Neural progenitor cell (in vitro differentiated cells): ENCODE data around the gene SIDT2. TPM values are rescaled to one million over a fixed set of nuclear protein-coding genes. Genes with fewer than 3 reads are reported as not detected.
"Not testable (repeated sequence)": the region's sequence is repeated elsewhere in the genome, so short reads cannot be mapped to it uniquely, and the experiment has no call there.

Experiments
- DNase-seq: peaks from one replicate; pipeline ENCODE4 v3.0.0-alpha.2; 2016; ENCODE audit warnings: low spot score
- H2AFZ ChIP-seq: fragments of 200-600 bp; sonication (generic); replicated peaks from 2 replicates; pipeline ENCODE4 v1.6.1; 2016; ENCODE audit warnings: antibody characterized with exemption
- H3F3A ChIP-seq: fragments of 200-600 bp; sonication (generic); 2 replicates; pipeline ENCODE4 v1.6.1; 2016; ENCODE audit warnings: antibody characterized with exemption, low read depth
- H3K27ac ChIP-seq: fragments of 200-600 bp; sonication (generic); 2 replicates; pipeline ENCODE4 v1.5.1; 2016; ENCODE audit warnings: mild to moderate bottlenecking
- H3K27me3 ChIP-seq: fragments of 200-600 bp; sonication (generic); 2 replicates; pipeline ENCODE4 v1.6.1; 2016; ENCODE audit warnings: mild to moderate bottlenecking, moderate library complexity
- H3K36me3 ChIP-seq: fragments of 200-600 bp; sonication (generic); 2 replicates; pipeline ENCODE4 v1.5.1; 2016
- H3K4me1 ChIP-seq: fragments of 200-600 bp; sonication (generic); 2 replicates; pipeline ENCODE4 v1.6.1; 2016; ENCODE audit warnings: mixed run types
- H3K4me2 ChIP-seq: fragments of 200-600 bp; sonication (generic); 2 replicates; pipeline ENCODE4 v1.6.1; 2016
- H3K4me3 ChIP-seq: fragments of 200-600 bp; sonication (generic); 2 replicates; pipeline ENCODE4 v1.5.1; 2016
- H3K79me2 ChIP-seq: fragments of 200-600 bp; sonication (generic); 2 replicates; pipeline ENCODE4 v1.6.1; 2016; ENCODE audit warnings: low read depth
- H3K9ac ChIP-seq: fragments of 200-600 bp; sonication (generic); 2 replicates; pipeline ENCODE4 v1.6.1; 2016
- H3K9me3 ChIP-seq: fragments of 200-600 bp; sonication (generic); 2 replicates; pipeline ENCODE4 v1.5.1; 2016; ENCODE audit warnings: low read depth
- H4K20me1 ChIP-seq: fragments of 200-600 bp; sonication (generic); 2 replicates; pipeline ENCODE4 v1.6.1; 2016; ENCODE audit warnings: low read depth
- H3K27ac Mint-ChIP-seq: 3 replicates; pipeline ENCODE4 v1.8.0; 2021; ENCODE audit warnings: mixed read lengths
- H3K27me3 Mint-ChIP-seq: 2 replicates; pipeline ENCODE4 v1.8.0; 2022; ENCODE audit warnings: low read depth, mild to moderate bottlenecking, inconsistent platforms, moderate library complexity, mixed read lengths; ENCODE audit not compliant: insufficient read depth
- H3K36me3 Mint-ChIP-seq: 3 replicates; pipeline ENCODE4 v1.8.0; 2021; ENCODE audit warnings: mixed read lengths
- H3K4me1 Mint-ChIP-seq: 3 replicates; pipeline ENCODE4 v1.8.0; 2021; ENCODE audit warnings: mixed read lengths
- H3K4me3 Mint-ChIP-seq: 3 replicates; pipeline ENCODE4 v1.8.0; 2021; ENCODE audit warnings: mild to moderate bottlenecking, moderate library complexity, mixed read lengths
- H3K9me3 Mint-ChIP-seq: 3 replicates; pipeline ENCODE4 v1.8.0; 2020; ENCODE audit warnings: mixed read lengths
- EZH2 ChIP-seq: fragments of 200-600 bp; sonication (generic); IDR thresholded peaks from 2 replicates; pipeline ENCODE4 v1.6.1; 2017; ENCODE audit warnings: antibody characterized with exemption, mild to moderate bottlenecking, moderate library complexity
- EZH2phosphoT487 ChIP-seq: fragments of 200-600 bp; sonication (generic); IDR thresholded peaks from 2 replicates; pipeline ENCODE4 v1.6.1; 2017; ENCODE audit warnings: antibody characterized with exemption
- total RNA-seq: library from RNA; depleted of rRNA; stranded (reverse); fragments of >200 nt; gene quantifications from 2 replicates; pipeline ENCODE4 v1.2.3, GENCODE V29; 2015; ENCODE audit warnings: low replicate concordance
- TF ChIP-seq, protein P1 (sequence below): fragments of 200-600 bp; sonication (generic); IDR thresholded peaks from 2 replicates; pipeline ENCODE4 v1.5.1; 2017; ENCODE audit warnings: antibody characterized with exemption, mild to moderate bottlenecking

SIDT2 gene
- total RNA-seq, 1 donor from 2014 or later, result 13.3 TPM

DNA sequence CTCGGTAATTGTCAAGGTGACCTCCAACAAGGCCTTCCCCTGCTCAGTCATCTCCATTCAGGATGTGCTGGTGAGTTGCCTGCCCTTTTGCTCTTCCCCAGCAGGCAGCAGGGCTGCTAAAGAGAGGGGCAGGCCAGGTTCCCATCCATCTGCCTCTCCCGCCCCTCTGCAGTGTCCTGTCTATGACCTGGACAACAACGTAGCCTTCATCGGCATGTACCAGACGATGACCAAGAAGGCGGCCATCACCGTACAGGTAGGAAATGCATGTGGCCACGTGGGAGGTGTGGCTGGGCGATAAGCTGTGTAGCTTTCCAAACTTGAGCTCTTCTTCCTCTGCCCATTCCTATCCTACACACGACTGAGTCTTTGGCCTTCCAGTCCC is 4.0 kb downstream of the SIDT2 start:
- Mint-ChIP-seq H3K27me3 (peaks cover 2% of the 10 kb centered on the region), H3K4me1 (peaks cover 23% of the 10 kb centered on the region), H3K9me3 (no peaks in the 10 kb centered on the region), H3K27ac (no peak overlapping the region), H3K4me3 (no peak overlapping the region), H3K36me3 (peaks cover 2% of the 10 kb centered on the region)
- Histone ChIP-seq H4K20me1 (no peaks in the 10 kb centered on the region), H3K4me3 (no peak overlapping the region), H3K9ac (no peak overlapping the region), H3K9me3 (no peaks in the 10 kb centered on the region), H3F3A (peaks cover 23% of the 10 kb centered on the region), H3K27me3 (no peaks in the 10 kb centered on the region), H3K27ac (no peak overlapping the region), H3K79me2 (peaks cover 4% of the 10 kb centered on the region), H2AFZ (no peak overlapping the region), H3K4me2 (no peak overlapping the region), H3K36me3 (no peaks in the 10 kb centered on the region), H3K4me1 (peaks cover 11% of the 10 kb centered on the region)
- DNase-seq, result no peak
- no peak for TF ChIP-seq EZH2phosphoT487

DNA sequence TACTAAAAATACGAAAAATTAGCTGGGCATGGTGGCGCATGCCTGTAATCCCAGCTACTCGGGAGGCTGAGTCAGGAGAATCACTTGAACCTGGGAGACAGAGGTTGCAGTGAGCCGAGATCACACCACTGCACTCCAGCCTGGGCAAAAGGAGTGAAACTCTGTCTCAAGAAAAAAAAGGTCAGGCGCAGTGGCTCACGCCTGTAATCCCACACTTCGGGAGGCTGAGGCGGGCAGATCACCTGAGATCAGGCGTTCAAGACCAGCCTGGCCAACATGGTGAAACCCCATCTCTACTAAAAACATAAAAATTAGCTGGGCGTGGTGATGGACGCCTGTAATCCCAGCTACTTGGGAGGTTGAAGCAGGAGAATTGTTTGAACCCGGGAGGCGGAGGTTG is 4.6 kb downstream of the SIDT2 start:
- H3K79me2 ChIP-seq, H3K36me3 ChIP-seq, H3K4me3 Mint-ChIP-seq, H3K4me2 ChIP-seq, H2AFZ ChIP-seq, H3K27ac Mint-ChIP-seq, DNase-seq, H3K4me3 ChIP-seq, H3K36me3 Mint-ChIP-seq, H3K27me3 Mint-ChIP-seq, H3K9ac ChIP-seq, H4K20me1 ChIP-seq, H3K9me3 ChIP-seq, H3K9me3 Mint-ChIP-seq, H3K27me3 ChIP-seq, H3K27ac ChIP-seq: not testable (repeated sequence)
- peaks cover 20% of the 10 kb centered on the region for H3F3A ChIP-seq
- H3K4me1 Mint-ChIP-seq, result peaks cover 16% of the 10 kb centered on the region
- peaks cover 11% of the 10 kb centered on the region for H3K4me1 ChIP-seq

DNA sequence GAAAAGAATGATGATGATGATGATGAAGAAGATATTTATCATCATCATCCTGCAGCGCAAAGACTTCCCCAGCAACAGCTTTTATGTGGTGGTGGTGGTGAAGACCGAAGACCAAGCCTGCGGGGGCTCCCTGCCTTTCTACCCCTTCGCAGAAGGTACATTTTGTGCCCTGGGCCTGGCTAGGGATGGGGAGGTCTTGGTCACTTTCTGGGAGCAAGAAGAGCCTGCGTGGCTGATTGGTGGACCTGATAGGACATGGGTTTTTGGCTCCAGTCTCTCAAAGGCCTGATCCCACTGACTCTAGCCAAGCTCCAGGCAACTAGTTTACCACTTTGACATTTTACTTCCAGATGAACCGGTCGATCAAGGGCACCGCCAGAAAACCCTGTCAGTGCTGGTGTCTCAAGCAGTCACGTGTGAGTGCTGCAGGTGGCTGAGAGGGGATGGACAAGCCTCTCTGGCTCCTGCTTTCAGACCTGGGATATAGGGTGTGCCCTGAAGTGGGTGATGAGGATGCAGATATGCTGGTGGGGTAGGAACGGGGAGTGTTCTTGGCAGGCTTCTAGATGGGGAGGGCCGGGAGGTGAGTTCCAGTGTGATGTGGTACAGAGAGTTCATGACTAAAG is 5.3 kb downstream of the SIDT2 start:
- Histone ChIP-seq H3K4me3 (no peak overlapping the region), H3K36me3 (no peaks in the 10 kb centered on the region), H3K4me1 (peaks cover 11% of the 10 kb centered on the region), H3F3A (peaks cover 13% of the 10 kb centered on the region), H3K9ac (no peak overlapping the region), H3K27ac (no peak overlapping the region), H2AFZ (no peak overlapping the region), H3K4me2 (no peak overlapping the region), H3K79me2 (peaks cover 4% of the 10 kb centered on the region), H4K20me1 (no peaks in the 10 kb centered on the region), H3K9me3 (no peaks in the 10 kb centered on the region), H3K27me3 (no peaks in the 10 kb centered on the region)
- TF ChIP-seq EZH2, result no peak
- no peak for TF ChIP-seq EZH2phosphoT487
- TF ChIP-seq, protein P1, sequence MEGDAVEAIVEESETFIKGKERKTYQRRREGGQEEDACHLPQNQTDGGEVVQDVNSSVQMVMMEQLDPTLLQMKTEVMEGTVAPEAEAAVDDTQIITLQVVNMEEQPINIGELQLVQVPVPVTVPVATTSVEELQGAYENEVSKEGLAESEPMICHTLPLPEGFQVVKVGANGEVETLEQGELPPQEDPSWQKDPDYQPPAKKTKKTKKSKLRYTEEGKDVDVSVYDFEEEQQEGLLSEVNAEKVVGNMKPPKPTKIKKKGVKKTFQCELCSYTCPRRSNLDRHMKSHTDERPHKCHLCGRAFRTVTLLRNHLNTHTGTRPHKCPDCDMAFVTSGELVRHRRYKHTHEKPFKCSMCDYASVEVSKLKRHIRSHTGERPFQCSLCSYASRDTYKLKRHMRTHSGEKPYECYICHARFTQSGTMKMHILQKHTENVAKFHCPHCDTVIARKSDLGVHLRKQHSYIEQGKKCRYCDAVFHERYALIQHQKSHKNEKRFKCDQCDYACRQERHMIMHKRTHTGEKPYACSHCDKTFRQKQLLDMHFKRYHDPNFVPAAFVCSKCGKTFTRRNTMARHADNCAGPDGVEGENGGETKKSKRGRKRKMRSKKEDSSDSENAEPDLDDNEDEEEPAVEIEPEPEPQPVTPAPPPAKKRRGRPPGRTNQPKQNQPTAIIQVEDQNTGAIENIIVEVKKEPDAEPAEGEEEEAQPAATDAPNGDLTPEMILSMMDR, result no peak
- Mint-ChIP-seq H3K4me3 (no peak overlapping the region), H3K36me3 (peaks cover 4% of the 10 kb centered on the region), H3K9me3 (no peaks in the 10 kb centered on the region), H3K27me3 (peaks cover 2% of the 10 kb centered on the region), H3K27ac (no peak overlapping the region), H3K4me1 (peaks cover 14% of the 10 kb centered on the region)
- DNase-seq, result no peak

DNA sequence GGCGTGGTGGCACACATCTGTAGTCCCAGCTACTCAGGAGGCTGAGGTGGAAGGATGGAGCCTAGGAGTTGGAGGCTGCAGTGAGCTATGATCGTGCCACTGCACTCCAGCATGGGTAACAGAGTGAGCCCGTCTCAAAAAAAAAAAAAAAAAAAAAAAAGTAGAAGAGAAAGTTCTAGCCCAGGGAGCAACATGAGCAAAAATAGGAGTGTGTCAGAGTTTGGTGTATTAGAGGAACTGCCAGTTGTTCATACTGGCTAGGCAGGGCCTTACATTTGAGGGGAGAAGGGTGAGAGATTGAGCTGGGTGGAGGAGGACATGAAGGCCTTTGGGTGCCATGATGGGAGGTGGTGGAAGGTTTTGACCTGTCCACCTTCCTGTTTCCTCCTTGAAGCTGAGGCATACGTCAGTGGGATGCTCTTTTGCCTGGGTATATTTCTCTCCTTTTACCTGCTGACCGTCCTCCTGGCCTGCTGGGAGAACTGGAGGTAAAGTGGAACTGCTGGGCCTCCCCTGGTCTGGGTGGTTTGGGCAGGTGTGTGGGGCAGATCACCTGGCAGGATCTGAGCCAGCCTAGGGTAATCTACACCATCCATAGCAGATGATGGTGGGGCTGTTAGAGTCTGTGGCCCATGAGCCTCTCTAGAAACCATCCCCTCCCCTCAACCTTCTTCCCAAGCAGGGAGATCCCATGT is 7.3 kb downstream of the SIDT2 start:
- TF ChIP-seq, protein P1, result no peak
- TF ChIP-seq EZH2, result no peak
- TF ChIP-seq EZH2phosphoT487, result no peak
- H3K27me3 Mint-ChIP-seq, result peaks cover 2% of the 10 kb centered on the region
- Histone ChIP-seq H3K79me2 (peaks cover under 1% of the 10 kb centered on the region), H3F3A (no peaks in the 10 kb centered on the region), H3K36me3 (no peaks in the 10 kb centered on the region), H2AFZ (no peak overlapping the region), H3K4me1 (peaks cover 2% of the 10 kb centered on the region), H3K4me3 (no peak overlapping the region), H4K20me1 (no peaks in the 10 kb centered on the region), H3K9me3 (no peaks in the 10 kb centered on the region), H3K9ac (no peak overlapping the region), H3K4me2 (no peak overlapping the region), H3K27ac (no peak overlapping the region), H3K27me3 (no peaks in the 10 kb centered on the region)
- no peak overlapping the region for H3K27ac Mint-ChIP-seq
- H3K4me3 Mint-ChIP-seq, result no peak overlapping the region
- peaks cover 4% of the 10 kb centered on the region for H3K36me3 Mint-ChIP-seq
- H3K4me1 Mint-ChIP-seq, result peaks cover 4% of the 10 kb centered on the region
- H3K9me3 Mint-ChIP-seq, result no peaks in the 10 kb centered on the region
- DNase-seq, result no peak
